Fibroblast of the conjunctiva (primary cell): ENCODE results near the gene TRERF1.
"Not testable (repeated sequence)": the region's sequence is repeated elsewhere in the genome, so short reads cannot be mapped to it uniquely, and the experiment has no call there.

Experiments used
- DNase-seq: peaks from one replicate; pipeline ENCODE4 v3.0.0-alpha.2; 2010; ENCODE audit warnings: low read depth

Gene TRERF1

GRCh38 chr6:42220807-42221206 is 230.9 kb downstream of the TRERF1 start:
- DNase-seq, result no peak

- peak; percentile 88 for DNase-seq
Observed at GRCh38 chr6:42217519-42218367, 234.0 kb downstream of the TRERF1 start, which contains the start of gene MRPS10. Gene MRPS10 (minus strand): TSS chr6:42217861. CDS start chr6:42217849, 12 bp downstream.

GRCh38 chr6:42217157-42217518 is 234.6 kb downstream of the TRERF1 start:
- no peak for DNase-seq

GRCh38 chr6:42216495-42216894 is 235.2 kb downstream of the TRERF1 start:
- DNase-seq, result not testable (repeated sequence)

- no peak for DNase-seq
Observed at GRCh38 chr6:42212442-42212841, 239.3 kb downstream of the TRERF1 start.

- DNase-seq, result no peak
Observed at GRCh38 chr6:42211726-42212125, 240.0 kb downstream of the TRERF1 start.

GRCh38 chr6:42210551-42210950 is 241.2 kb downstream of the TRERF1 start:
- no peak for DNase-seq

- not testable (repeated sequence) for DNase-seq
Observed at GRCh38 chr6:42207559-42207958, 244.2 kb downstream of the TRERF1 start.

- no peak for DNase-seq
Observed at GRCh38 chr6:42204768-42205282, 246.9 kb downstream of the TRERF1 start.

- DNase-seq, result no peak
Observed at GRCh38 chr6:42203183-42203582, 248.5 kb downstream of the TRERF1 start.

GRCh38 chr6:42202131-42202915 is 249.4 kb downstream of the TRERF1 start:
- DNase-seq, result not testable (repeated sequence)

- no peak for DNase-seq
Observed at GRCh38 chr6:42201382-42201781, 250.3 kb downstream of the TRERF1 start.

- peak; percentile 77 for DNase-seq
Observed at GRCh38 chr6:42200035-42200434, 251.7 kb downstream of the TRERF1 start.

- DNase-seq, result peak; percentile 17
Observed at GRCh38 chr6:42199106-42199981, 252.4 kb downstream of the TRERF1 start.

- no peak for DNase-seq
Observed at GRCh38 chr6:42197555-42198362, 254.0 kb downstream of the TRERF1 start.

- no peak for DNase-seq
Observed at GRCh38 chr6:42195415-42195814, 256.3 kb downstream of the TRERF1 start.

- no peak for DNase-seq
Observed at GRCh38 chr6:42194056-42194455, 257.7 kb downstream of the TRERF1 start.

- no peak for DNase-seq
Observed at GRCh38 chr6:42193491-42193894, 258.2 kb downstream of the TRERF1 start.

GRCh38 chr6:42192385-42192784 is 259.3 kb downstream of the TRERF1 start:
- not testable (repeated sequence) for DNase-seq

- peak; percentile 16 for DNase-seq
Observed at GRCh38 chr6:42190554-42191183, 261.1 kb downstream of the TRERF1 start.
